HG03135 (cell line): ENCODE measurements around the gene SVIL.
"Not testable (repeated sequence)": the region's sequence is repeated elsewhere in the genome, so short reads cannot be mapped to it uniquely, and the experiment has no call there.

ENCODE experiments used
- ATAC-seq: cut with Tn5 transposase; IDR thresholded peaks from one replicate; pipeline ENCODE4 v1.9.1; 2021; ENCODE audit warnings: mild to moderate bottlenecking, moderate library complexity; ENCODE audit not compliant: unreplicated experiment

Gene SVIL

DNA sequence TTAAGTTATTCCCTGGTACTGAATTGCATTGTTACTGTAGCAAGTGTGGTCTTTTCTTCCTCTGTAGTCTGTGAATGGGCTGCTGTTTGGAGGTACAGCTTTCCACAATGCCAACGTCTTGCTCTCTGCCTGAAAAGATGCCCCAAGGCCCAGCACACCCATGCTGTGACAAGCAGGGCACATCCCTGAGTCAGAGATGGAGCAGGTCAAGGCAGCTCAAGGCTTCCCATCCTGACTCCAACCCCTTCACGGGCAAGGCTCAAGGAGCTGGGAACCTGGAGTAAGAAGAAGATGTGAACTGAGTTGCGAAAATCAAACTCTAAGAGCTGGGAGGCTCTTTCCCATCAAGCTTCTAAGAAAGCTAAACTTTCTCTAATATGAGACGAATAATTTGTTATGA is 27.2 kb downstream of the SVIL start:
- no peak for ATAC-seq

DNA sequence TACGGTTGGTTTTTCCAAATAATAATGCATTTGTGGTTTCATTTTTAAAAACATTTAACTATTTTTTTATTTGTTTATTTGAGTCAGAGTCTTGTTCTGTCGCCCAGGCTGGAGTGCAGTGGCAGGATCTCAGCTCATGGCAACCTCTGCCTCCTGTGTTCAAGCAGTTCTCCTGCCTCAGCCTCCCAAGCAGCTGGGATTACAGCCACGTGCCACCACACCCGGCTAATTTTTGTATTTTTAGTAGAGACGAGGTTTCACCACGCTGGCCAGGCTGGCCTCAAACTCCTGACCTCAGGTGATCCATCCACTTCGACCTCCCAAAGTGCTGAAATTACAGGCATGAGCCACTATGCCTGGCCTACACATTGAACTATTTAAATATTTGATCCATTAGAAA is 28.1 kb downstream of the SVIL start:
- ATAC-seq: not testable (repeated sequence)

DNA sequence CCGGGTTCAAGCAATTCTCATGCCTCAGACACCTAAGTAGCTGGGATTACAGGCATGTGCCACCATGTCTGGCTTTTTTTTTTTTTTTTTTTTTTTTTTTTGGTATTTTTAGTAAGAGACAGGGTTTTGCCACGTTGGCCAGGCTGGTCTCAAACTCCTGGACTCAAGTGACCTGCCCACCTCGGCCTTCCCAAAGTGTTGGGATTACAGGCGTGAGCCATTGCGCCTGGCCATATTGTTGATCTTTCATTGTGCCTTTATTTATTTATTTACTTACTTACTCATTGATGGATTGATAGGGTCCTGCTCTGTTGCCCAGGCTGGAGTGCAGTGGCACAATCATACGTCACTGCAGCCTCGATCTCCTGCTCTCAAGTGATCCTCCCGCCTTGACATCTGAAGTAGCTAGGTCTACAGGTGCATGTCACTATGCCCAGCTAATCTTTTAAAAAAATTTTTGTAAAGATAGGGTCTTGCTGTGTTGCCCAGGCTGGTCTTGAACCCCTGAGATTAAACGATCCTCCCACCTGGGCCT is 30.4 kb downstream of the SVIL start:
- ATAC-seq: no peak

DNA sequence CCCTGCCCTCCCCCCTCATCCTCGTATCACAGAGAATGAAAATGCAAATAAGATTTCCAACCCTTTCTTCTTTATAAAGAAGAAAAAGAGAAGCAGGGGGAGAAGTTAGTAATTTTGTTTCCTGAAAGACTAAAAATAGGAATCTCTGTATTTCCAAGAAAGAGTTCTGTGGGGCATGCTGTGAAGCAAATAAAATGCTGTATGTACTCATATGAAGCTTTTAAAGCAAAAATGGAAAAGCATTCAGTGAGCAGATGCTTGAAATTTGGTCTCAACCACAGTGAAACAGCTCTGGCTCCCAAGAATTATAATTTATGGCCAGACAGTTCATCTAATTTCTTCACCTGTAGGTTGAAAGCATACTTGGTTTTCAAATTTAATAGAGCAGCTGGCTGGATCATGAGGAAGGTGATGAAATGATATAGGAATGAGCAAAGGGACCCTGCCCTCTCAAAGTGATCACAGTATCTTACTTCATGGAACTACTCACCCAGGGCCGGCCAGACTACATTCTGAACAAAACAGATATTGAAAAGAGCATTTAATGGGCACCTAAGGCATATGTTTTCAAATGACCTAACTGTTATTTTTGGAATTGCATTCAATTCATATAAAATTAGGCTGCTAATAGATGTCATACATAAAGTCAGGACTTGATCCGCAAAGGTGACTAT is 31.4 kb downstream of the SVIL start:
- ATAC-seq: no peak

DNA sequence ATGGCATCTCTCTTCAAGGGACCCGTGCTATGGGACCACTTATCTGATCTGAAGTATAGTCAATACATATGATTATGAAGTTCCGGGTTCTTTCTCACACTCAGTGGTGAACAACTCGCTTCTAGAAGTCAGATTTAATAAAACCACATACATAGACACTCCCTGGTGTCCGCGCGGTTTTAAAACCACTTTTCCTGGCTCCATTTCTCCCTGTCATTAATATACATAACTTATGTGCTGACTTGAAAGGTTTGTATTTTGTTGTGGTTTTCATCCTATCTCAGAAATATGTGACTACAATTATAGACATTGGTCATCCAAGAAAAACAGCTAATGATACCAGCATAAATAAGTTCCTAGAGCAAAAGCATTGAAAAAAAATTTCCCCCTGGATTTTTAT is 34.0 kb downstream of the SVIL start:
- no peak for ATAC-seq

DNA sequence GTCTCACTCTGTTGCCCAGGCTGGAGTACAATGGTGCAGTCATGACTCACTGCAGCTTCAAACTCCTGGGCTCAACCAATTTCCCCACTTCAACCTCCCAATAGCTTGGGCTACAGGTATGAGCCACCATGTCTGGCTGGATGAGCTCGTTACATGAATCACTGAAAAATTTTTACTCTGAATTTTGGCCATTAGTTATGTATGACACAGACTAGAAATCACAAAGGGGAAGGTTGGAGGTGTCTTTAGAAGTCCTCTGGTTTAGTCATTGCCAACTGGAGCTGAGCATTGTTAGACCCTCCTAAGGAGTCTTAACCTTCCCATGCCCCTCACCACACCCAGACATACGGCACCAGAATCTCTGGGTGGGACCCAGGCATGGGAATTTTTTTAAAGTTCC is 34.7 kb downstream of the SVIL start:
- ATAC-seq: no peak

DNA sequence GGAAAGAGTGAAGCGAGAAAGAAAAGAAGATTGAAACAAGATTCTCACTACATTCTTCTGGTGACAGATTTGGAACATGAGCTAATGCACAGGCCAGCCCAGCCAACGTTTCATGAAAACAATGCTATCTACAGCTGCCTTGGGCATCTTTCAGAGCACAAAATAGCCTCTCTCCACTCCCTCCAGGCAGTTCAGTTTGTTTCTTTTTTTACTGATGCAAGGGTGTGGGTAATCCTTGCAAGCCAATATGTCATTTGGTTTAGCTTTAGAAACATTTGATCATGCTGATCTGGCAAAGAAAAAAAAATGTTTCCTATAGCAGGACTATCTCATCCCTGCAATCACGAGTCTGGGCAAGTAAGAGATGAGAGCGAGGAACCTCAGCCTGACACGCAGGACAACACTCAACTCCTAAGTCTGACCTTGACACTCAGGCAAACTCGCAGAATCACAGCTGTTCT is 35.9 kb downstream of the SVIL start:
- ATAC-seq: no peak

DNA sequence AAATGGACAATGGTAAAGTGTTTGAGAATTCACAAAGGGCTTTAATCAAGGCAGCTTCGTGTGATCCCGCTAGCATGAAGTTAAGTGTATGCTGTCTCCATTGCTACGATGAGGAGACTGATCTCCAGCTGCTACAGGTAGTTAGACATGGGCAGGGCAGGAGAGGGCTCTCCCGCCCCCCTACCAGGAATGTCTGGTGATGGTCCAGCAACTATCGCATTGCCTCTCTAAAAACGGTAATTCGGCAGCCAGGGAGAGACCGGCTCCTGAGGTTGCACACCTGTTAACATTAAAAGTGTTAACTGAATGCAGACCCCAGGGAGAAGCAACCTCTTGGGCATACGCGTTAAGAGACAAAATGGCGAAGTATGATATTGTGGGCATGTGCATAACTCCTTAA is 37.9 kb downstream of the SVIL start:
- no peak for ATAC-seq

DNA sequence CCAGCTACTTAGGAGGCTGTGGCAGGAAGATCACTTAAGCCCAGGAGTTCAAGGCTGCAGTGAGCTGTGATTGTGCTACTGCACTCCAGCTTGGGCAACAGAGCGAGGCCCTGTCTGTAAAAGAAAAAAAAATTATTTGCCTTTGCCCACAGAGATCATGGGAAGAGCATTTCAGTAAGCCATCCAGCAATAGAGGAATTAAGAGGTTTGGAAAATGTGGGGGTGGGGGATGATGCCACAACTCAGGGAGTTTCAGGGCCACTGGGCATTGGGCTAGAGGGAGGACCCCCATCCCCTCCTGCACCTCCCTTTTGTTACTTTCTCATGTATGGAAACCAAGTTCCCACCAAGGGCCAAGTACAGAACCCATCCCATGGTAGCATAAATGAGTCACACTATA is 38.4 kb downstream of the SVIL start:
- no peak for ATAC-seq

DNA sequence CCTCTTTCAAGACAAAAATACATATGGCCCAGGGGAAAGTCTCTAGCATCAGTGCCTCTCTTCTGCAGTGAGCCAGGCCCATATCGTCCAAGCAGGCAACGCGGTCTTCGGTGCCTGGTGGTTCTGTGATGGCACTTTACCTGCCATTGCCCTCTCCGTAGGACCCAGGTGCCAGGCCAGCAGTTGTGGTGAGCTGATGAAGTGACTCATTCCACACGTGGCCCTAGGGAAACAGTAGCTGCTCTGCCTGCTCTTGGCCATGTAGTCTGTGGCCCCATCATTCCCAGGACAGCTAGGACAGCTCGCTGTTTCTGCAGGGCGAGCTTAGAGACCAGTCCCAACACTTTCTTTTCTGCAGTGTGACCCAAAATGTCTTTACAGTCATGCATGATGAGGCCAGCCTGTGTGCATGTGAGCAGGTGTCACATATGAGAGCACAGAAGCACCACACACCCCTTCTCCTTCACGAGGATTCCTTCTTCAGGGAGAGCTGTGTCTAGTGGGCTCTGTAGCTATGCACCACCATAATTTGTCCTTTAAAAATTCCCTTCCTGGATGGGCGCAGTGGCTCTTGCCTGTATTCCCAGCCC is 39.0 kb downstream of the SVIL start:
- ATAC-seq: no peak

DNA sequence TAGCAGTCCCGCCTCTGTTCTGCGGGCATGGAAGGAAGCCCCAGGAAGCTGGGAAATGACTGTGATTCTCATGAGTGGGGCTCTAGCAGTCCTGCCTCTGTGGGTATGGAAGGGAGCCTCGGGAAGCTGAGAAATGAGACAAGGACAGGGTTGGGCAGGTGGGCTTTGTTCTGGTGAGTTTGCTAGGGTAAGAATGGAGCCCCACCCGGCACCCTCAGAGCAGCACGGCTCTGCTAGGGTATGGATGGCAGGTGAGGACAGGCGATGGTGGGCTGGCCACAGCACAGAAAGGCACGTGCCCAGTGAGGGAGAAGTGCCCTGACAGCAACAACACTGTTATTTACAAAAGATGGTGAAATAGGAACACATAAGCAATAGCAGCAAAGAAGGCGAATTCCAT is 39.6 kb downstream of the SVIL start:
- no peak for ATAC-seq

DNA sequence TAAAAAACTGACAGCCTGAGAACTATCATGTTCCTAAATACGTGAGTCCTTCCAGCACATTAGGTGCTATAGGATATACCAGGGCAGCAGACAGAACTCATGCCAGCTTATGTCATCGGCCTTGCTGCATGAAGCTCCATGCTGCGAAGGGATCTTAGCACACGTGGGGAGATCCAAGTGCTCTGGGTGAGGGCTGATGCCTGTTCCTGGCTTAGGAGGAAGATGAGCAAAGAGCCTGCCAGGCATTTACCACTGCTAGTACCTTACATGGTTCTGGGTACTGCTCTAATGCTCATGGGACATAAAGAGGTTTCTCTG is 43.2 kb downstream of the SVIL start:
- no peak for ATAC-seq

DNA sequence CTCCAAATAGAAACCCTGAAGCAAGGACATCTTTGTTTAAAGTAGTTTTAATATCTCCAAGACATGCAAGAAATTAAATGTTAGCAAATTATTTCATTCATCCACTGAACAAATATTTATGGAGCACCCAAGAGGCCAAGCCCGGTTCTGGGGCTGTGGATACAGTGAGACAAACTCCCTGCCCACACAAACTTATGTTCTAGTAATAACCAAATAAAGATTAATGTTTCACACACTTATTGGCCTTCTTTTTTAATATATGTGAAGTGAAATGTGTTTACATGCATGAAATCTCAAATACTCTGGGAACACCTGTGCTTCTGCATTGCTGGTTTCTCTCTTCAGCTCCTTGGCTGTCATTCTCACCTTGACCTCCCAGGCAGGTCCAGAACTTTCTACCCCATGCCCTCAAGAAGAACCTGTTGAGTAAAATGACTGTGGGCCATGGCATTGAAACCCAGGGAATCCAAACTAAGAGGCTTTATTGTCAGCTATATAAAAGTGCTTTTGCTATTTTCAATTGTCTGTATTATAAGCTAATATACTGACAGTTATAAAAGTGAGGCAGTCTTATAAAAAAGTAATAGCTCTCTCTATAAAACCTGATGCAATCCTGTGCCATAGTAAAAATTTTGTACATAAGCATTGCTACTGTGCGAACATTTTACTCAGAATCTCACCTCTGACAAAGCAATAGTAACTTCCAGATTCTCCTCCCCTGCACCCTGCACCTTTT is 43.7 kb downstream of the SVIL start:
- ATAC-seq: no peak

DNA sequence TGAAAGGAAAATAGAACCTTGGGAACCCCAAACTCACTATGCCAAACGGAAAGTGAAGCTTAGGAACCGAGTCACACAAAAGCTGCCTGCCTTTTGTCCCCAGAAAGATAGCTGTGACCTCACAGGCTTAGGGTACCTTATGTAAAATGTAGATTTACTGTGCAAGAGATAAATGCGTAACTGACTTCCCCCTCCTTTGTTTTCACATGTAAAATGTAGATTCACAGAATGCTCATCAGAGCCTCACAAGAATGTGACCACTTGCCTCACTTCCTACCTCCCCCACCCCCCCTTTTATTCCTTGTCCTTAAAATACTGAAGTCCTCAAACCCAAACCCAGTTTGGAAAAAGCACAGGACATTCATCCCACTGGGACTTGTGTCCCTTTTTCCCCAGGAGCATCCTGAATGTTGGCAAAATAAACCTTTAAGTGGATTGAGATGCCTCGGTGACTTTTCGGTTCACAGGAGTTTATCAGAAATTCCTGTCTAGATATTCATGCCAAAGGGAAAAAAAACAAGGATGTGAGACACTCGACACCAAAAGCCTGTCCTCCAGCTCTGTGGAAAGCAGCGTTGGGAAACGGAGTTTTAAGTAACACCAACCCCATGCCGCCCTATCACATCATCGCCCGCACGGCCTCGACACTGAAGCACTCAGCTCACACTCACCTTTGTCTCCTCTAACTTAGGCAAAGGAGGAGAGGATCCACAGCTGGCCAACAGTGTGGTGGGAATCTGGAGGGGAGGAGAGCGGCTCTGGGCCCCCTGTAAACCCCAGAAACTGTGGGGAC is 45.9 kb downstream of the SVIL start:
- ATAC-seq: no peak

DNA sequence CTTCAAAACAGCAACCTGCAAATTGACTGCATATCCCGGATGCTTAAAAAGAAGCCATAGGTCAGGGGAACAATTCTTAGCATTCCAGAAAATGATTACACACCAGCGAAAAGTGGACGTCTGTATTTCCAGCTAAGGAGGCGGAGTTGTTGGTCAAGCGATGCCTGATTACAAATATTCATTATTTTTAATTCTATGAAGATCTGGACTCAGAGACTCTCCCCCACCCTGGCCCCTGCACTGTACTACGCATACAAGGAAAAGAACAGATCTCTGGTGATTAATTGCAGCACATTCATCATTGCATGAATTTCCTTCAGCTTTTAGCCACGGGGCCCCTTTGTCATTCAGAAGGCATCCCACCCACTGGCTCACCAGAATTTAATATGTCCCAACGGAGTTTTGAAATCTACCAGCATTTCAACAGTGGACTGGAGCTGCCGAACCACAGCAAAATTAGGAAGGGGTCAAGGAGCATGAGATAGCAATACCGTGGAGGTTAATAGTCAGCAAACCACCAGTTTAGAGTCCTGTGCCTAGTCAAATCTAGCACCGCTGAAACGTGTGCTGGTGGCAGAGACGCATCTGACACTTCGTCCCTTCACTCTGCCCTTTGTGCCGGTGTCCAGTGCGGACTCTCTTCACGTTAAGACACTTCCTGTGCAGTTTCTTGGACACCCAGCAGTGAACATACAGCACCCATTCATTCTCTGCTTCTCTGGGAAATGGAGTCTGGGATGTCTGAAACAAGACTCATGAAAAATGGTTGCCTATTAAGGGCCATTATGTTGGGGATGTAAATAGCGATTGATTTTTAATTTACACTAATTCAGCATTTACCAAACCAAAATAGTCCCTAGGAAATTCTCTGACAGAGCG is 46.8 kb downstream of the SVIL start:
- ATAC-seq: not testable (repeated sequence)

DNA sequence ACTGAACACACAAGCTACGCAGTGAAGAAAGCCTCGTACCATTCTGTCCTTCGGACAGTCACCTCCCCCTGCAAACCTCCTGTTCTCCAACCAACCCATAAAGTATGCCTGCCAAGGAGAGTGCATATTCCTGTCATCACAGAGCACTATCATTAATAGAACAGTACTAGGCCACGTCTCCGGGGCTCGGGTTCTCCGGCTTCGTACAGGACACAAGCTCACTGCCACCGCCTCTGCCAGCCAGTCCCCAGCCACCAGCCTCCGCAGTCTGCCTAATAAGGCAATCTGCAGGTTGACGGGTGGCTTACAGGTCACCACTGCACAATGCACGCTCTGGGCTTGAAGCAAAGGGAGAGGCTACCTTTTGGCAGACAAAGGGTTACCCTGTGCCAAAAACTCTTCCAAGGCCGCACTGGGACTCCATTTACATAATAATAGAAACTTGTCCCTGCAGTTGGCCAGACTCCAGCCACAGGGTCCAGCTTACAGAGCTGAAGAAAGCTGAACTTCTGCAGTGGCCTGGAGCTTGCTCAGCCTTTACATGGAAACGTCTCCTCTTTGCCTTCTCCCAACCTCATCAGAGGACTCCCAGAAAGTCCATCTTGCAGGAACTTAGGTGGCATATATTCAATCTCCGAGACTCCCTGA is 47.5 kb downstream of the SVIL start:
- not testable (repeated sequence) for ATAC-seq

DNA sequence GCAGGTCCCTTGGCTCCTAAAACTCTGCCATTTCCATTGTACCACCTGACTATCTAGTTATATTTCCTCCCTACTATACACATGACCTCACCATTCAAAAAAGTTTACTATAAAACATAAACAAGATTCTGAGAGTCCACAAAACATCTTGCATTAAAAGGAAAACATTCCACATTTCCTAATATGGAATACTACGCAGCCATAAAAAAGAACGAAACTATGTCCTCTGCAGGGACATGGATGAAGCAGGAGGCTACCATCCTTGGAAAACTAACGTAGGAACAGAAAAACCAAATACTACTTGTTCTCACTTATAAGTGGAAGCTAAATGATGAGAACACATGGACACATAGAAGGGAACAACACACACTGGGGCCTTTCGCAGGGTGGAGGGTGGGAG is 48.3 kb downstream of the SVIL start:
- ATAC-seq: no peak

DNA sequence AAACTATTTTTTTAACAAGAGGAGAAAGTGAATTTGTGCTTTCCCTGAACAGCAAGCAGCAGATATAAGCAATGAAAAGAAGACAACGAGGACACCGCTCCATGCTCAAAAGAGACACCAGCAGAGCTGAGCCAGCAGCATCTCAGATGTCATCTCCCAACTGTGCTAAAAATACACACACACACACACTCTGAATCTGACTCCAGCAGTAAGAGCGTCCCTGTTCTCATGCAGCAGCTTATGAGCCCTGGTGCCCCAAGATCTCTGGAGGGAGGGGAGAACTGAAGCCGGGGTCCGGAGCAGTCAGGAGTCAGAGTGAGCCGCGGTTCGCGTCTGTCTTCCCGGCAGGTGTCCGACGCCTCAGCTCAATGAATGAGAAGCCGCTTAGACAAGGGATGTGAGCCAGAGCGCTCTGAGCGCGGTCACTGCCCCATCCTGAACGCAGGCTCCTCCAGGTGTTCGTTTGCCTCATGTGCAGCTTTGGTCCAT is 49.2 kb downstream of the SVIL start:
- no peak for ATAC-seq

DNA sequence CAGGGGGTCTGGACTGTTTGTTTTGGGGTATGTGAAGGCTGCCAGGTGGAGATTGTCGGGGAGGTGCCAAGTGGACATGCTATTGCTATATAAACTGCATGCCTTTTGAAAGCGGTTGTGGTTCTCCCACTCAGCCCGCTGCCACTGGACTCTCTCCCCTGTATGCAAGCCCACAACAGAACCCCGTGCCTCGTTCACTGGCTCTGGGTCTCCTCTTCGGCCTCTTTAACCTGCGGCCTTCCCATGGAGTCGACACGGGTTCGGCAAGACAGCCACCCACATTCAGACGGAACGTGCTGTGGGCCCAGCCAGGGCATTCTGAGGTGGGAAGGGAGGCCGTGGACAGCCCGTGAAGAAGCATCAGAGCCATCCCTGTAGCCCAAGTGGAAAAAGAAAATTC is 50.3 kb downstream of the SVIL start:
- ATAC-seq: no peak

DNA sequence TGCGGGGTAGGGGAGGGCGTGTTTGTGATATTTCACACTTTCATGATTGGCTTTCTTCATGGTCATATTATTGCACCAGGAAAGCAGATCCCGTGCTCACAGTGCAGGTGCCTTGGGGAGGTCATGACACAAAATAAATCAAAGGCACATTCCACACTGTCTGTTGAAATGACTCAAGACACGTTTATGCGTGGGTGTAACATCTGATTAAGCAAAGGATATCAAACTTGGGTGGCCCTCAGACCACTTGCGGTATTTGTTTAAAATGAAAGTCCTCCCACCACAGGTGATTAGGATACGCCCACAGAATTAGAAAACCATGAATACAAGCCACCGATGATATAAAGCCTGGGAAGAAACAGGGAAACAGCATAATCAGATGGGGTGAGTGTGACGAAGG is 51.1 kb downstream of the SVIL start:
- no peak for ATAC-seq
